GM19328 (cell line): Measurements from ENCODE around the gene TSSK6.

Experiments used
- ATAC-seq: cut with Tn5 transposase; IDR thresholded peaks from one replicate; pipeline ENCODE4 v1.9.1; 2021; ENCODE audit warnings: mild to moderate bottlenecking, moderate library complexity; ENCODE audit not compliant: unreplicated experiment

TSSK6 gene

DNA sequence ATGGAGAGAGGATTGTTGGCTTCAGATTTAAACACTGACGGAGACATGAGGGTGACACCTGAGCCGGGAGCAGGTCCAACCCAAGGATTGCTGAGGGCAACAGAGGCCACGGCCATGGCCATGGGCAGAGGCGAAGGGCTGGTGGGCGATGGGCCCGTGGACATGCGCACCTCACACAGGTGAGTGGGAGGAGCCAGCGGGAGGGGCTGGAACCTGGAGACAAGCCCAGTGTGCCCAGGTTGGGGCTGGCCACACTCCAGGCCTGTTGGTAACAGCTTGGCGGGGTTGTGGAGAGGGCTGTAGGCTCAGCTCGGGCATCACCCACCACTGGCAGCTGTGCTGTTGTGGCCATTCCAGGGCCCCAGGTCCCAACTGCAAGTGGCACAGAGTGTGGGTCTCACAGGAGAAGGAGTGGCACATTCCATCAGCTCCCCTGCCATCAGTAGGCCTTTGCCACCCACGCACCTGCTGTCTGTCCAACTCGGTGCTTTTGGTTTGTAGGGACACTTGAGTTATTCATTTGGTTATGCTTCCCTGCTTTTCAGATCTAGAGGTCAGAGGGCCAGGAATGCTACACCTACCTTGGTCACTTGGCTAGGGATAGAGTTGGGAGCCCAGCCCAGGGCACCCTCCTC is 49.8 kb downstream of the TSSK6 start:
- no peak for ATAC-seq

DNA sequence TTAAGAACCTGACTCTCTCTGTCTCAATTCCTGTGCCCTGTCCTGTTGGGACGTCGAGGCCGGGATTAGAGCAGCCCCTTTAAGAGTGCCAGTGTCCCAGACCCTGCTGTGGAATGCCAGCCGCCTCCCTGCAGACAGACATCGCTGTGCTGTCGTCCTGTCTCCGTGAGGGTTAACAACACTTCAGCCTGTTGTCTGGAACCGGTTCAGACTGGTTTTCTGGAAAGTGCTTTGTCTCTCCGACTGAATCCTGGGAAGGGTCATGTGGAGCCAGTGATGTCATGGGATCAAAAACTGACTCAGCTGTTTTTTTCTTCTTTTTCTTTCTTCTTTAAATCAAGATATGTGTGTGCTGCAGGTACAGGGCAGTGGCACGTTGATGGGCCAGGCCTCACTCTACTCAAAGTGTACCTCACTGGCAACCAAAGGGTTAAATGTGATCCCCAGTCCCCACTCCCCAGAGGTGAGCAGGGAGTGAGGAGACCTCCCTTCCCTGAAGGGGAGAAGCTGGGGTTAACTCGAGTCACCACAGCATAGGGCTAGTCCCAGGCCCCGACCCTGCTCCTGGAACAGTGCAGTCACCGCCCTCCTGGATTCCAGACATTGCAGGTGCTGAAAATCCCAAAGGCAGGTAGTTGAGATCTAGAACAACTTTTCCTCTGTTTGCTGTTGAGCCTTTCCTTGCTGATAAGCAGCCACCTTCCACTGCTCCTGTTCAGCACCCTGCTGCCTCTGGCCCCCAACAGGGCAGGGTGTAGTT is 50.8 kb downstream of the TSSK6 start:
- no peak for ATAC-seq
